ENCODE data around the gene HSPG2.

GRCh38 chr1:21874778-21875547 is 62.1 kb downstream of the HSPG2 start:
- no peak for TF ChIP-seq TAF1 (IDR thresholded peaks at IDR 0.05; ENCODE audit: borderline replicate concordance, low read depth, low read length)
- TF ChIP-seq NFYB (IDR thresholded peaks at IDR 0.05; ENCODE audit: insufficient read depth, low read depth, low read length), result no peak
- TF ChIP-seq SP1 (IDR thresholded peaks at IDR 0.05; ENCODE audit: low read depth, low read length), result no peak

Data from GM12878 (cell line).